GM21390 (cell line): ENCODE measurements around the gene ANKRD65.
"Not testable (repeated sequence)": the region's sequence is repeated elsewhere in the genome, so short reads cannot be mapped to it uniquely, and the experiment has no call there.

Experiments
- ATAC-seq: cut with Tn5 transposase; IDR thresholded peaks from one replicate; pipeline ENCODE4 v1.9.1; 2021; ENCODE audit not compliant: unreplicated experiment

Gene ANKRD65

DNA sequence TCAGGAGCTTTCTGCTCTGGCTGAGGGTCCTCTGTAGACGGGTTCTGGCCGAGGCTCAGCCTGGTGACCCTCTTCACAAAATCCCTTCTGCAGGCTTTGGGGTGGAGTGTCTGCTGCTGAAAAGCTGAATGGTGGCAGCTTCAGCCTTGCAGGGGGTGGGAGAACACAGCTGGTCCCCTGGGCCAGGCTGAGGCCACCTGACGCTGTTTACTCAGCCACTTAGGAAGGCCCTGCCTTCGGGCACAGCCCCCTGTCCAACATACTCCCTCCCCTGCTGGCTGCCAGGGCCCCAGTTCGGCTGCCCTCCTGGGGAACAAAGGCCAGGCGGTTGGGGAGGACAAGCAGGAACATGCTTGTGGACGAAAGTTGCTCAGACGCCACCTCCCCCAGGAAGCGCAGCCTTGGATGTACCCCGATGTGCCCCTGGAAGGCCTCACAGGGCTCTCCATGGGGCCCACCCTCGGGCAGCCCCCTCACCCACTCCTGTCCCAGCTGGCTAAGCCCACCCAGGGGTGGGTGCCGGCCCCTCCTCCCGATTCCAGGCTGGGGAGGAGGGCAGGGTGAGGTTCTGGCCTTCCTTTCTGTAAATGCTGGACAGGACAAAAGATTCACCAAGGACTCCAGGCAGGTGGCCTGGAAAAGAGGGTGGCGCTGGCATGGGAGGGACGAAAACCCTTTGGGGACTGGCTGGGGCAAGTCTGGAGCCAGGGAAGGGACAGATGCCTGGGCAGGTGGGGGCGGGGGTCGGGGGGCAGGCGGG lies at the start of gene ANKRD65:
Gene ANKRD65 (minus strand): TSS at position 130 of the 760 bp plus-strand sequence. CDS start 271 bp downstream, outside the sequence.
- no peak for ATAC-seq

- not testable (repeated sequence) for ATAC-seq
Observed at GRCh38 chr1:1468196-1468985, 47.3 kb upstream of the ANKRD65 start.

GRCh38 chr1:1463312-1463711 lies 42.2 kb upstream of the ANKRD65 start:
- ATAC-seq: no peak

- no peak for ATAC-seq
Observed at GRCh38 chr1:1462318-1462966, 41.4 kb upstream of the ANKRD65 start.

GRCh38 chr1:1461721-1462317 lies 40.7 kb upstream of the ANKRD65 start:
- no peak for ATAC-seq

GRCh38 chr1:1460540-1461130 lies 39.6 kb upstream of the ANKRD65 start:
- ATAC-seq: no peak

DNA sequence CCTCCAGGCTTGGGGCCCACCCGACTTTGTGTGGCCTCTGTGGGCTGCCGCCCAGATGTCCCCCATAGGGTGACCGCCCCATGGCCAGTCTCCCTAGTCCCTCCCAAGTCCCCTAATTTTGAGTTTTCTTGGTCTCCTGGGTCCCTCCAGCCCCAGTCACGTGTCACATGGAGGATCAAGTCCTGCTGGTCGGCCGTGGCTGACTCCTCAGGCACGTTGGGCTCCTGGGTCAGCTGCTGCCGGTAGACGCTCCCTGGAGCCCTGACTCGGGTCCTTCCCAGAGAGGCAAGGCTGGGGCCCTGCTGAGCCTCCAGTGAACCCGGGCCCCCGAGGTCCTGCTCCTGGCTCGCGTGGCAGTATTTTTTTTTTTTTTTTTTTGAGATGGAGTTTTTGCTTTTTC lies 38.6 kb upstream of the ANKRD65 start:
- ATAC-seq: not testable (repeated sequence)

- not testable (repeated sequence) for ATAC-seq
Observed at GRCh38 chr1:1459156-1459555, 38.1 kb upstream of the ANKRD65 start.

- not testable (repeated sequence) for ATAC-seq
Observed at GRCh38 chr1:1456683-1457255, 35.7 kb upstream of the ANKRD65 start.

DNA sequence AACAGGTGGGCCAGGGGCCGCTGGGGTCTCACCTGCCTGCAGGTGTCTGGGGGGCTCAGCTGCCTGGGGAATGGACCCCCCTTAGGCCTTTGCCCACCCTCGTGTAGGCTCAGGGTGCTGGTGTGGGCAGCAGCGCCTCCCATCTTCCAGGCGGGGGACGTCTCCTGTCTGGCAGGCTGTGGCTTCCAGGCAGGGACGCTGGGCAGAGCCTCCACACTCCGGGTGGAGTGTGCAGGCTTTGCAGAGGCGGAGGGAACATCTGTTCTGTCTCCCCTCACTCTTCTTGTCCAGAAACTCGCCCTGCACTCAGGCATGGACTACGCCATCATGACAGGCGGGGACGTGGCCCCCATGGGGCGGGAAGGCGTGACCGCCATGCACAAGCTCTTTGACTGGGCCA lies 34.9 kb upstream of the ANKRD65 start:
- ATAC-seq: not testable (repeated sequence)

DNA sequence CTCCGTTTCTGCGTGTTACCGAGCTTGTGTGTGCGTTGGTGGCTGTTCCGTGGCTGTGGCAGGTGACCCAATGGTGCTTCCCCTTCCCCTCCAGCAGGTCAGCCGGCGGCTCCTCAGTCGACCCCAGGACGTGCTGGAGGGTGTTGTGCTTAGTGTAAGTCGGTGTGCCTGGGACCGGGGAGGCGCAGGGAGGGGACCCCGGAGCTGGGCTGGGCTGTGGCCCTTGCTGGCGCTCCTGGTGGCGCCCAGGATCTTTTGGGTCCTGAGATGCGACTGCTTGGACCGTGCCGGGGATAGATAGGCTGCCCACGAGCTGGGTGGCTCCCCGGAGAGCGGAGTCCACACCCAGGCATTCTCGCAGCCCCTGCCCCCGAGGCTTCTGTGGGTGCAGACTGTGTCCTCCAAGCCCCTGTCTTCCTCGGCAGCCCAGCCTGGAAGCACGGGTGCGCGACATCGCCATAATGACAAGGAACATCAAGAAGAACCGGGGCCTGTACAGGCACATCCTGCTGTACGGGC lies 34.3 kb upstream of the ANKRD65 start:
- ATAC-seq: no peak

DNA sequence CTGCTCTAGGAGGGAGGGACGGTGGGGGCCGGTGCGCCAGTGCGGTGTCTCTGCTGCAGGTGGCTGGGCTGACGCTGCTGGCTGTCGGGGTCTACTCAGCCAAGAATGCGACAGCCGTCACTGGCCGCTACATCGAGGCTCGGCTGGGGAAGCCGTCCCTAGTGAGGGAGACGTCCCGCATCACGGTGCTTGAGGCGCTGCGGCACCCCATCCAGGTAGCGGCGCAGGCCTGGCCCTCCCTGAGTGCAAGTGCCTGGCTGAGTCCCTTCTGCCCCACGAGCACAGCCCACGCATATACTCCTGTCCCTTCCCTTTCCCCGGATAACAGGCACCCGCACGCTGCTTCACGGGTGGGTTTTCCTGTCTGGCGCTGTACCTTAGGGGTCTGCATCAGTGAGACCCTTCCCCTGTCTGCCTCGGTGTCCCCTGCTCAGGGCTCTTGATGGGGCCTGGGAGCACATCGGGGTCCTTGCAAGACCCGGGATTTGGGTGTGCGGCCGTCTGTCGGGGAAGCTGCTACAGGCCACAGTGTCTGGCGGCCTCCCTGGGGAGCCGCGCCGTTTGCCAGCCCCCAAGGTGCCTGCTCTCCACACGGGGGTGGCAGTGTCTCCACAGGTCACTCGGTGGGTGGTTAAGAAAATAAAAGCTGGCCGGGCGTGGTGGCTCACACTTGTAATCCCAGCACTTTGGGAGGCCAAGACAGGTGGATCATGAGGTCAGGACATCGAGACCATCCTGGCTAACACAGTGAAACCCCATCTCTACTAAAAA lies 33.4 kb upstream of the ANKRD65 start:
- not testable (repeated sequence) for ATAC-seq

DNA sequence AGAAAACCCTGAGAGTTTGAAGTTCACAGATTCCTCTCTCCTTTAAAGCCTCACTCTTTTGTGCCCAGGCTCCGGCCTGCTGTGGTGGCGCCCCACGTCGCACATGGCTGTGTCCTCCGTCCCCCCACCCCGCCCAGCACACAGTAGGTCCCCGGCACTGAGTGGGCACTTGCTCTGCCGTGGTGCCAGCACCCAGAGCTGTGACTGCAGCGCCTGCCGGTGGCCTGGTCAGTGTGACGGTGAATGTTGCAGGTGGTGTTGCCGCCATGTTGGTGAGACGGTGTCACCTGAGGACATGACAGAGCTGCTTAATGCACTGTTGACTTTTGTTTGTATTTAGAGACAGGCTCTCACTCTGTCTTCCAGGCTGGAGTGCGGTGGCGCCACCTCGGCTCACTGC lies 31.8 kb upstream of the ANKRD65 start:
- no peak for ATAC-seq

DNA sequence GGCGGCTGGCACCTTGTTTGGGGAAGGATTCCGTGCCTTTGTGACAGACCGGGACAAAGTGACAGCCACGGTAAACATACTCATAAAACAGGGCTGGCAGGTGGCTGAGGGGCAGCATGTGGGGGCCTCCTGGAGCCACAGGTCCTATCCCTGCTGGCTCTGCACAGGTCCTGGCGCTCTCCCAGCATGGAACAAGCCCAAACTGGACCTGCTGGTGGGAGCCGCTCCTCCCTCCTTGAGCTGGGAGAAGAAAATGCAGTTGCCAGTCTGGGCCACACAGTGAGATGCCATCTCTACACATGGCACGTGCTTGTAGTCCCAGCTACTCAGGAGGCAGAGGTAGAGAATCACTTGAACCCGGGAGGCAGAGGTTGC lies 31.3 kb upstream of the ANKRD65 start:
- ATAC-seq: not testable (repeated sequence)

DNA sequence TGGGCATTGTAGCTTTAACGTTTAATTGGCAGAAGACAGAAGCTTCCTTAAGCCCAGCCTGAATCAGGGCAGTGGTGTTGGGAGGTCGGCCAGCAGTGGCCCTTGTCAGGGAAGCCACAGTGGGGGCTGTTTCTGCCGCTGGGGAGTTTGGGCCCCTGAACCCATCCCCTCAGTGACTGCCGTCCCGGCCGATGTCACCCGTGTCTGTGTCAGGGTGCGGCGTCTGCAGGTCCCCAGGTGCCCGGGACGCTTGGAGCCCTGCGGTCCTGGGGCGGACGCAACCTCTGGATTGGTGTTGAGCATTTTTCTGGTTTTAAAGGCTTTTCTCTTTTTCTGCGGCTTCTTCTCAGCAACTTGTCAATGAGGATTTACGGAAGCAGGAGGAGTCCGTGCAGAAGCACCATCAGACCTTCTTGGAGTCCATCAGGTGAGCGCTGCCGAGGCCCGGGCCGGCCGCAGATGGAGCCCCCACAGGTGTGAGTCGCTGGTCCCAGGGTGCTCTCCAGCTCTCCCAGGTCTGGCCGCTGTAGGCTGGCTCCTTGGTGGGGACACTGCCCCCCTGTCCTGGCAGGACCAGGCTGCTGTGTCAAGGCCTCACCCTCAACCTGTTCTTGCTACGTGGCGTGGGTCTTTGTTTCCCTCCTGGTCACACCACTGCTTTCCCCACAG lies 30.8 kb upstream of the ANKRD65 start:
- ATAC-seq: no peak

DNA sequence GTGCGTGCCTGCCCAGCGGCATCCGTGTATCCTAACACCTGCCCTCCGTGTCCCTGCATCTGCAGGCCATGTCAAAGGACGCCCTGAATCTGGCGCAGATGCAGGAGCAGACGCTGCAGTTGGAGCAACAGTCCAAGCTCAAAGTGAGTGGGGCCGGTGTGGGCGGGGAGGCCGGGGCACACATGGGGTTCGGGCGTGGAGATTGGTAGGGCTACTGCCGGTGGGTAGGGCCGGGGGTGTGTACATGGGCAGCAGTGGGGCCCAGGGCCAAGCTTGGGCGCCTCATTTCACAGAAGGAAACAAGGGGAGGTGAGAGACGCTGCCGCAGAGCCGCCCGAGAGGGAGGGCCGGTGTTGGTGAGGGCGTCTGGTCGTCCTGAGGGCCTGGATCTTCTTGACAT lies 29.5 kb upstream of the ANKRD65 start:
- ATAC-seq: not testable (repeated sequence)

DNA sequence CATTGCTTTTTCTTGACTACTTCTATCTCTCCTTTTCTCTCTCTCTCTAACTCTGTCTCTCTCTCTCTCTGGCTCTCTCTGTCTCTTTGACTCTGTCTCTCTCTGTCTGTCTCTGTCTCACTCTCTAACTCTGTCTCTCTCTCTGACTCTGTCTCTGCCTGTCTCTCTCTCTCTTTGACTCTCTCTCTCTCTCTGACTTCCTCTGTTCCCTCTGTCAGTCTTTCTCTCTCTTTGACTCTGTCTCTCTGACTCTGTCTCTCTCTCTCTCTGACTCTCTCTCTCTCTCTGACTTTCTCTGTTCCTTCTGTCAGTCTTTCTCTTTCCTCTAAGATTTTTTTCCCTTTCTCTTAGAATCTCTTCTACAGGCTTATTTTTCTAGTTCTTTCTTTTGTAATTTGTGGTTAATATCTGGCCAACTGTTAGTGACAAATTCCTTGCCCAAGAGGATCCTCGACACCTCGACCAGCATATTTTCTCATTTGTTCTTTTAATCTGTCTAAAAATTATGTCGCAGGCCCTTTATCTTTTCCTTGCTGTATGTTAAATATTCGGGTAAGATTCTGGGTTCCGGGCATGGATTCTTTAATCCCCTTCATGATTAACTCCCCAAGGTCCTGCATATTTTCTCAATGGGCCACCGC lies 28.1 kb upstream of the ANKRD65 start, which contains the start of gene ATAD3C:
Gene ATAD3C (plus strand): TSS at position 591 of the 641 bp plus-strand sequence. CDS start 995 bp downstream, outside the sequence.
- ATAC-seq: no peak

- ATAC-seq: not testable (repeated sequence)
Observed at GRCh38 chr1:1446631-1447030, 25.6 kb upstream of the ANKRD65 start.
